Measurements from ENCODE around the gene RASSF9. TPM values are rescaled to one million over a fixed set of nuclear protein-coding genes. Genes with fewer than 3 reads are reported as not detected.

The RASSF9 gene
- total RNA-seq, 1 donor from 2014 or later: 0.68 TPM

- H3K36me3 ChIP-seq (ENCODE audit: insufficient read depth, low read length): no peaks in the 10 kb centered on the region
- peak overlapping the region; percentile 43 for H3K27ac Mint-ChIP-seq (ENCODE audit: unreplicated experiment)
- H3K4me1 Mint-ChIP-seq (ENCODE audit: low read depth, unreplicated experiment): peaks cover 28% of the 10 kb centered on the region
- TF ChIP-seq CTCF (IDR thresholded peaks at IDR 0.05; ENCODE audit: insufficient read depth, low read depth, low read length) (no peak), EZH2 (IDR thresholded peaks at IDR 0.05; ENCODE audit: insufficient read depth, low read length) (no peak)
- no peaks in the 10 kb centered on the region for H3K9me3 Mint-ChIP-seq (ENCODE audit: unreplicated experiment)
- FAIRE-seq (peak; percentile 84), DNase-seq (ENCODE audit: low read depth) (peak; percentile 88)
- no peaks in the 10 kb centered on the region for H3K79me2 ChIP-seq (ENCODE audit: insufficient read depth, low read length)
- H3K36me3 Mint-ChIP-seq (ENCODE audit: low read depth, unreplicated experiment): no peaks in the 10 kb centered on the region
- H3K4me3 Mint-ChIP-seq (ENCODE audit: unreplicated experiment): peak overlapping the region; percentile 3
- no peak overlapping the region for H3K9ac ChIP-seq (ENCODE audit: low read length)
- H2AFZ ChIP-seq (ENCODE audit: low read depth, low read length): no peak overlapping the region
- peak overlapping the region; percentile 62 for H3K27ac ChIP-seq (ENCODE audit: low read depth, low read length)
- H4K20me1 ChIP-seq (ENCODE audit: insufficient read depth, low read length): no peaks in the 10 kb centered on the region
- no peaks in the 10 kb centered on the region for H3K27me3 Mint-ChIP-seq (ENCODE audit: low read depth, unreplicated experiment)
- H3K4me1 ChIP-seq (ENCODE audit: insufficient read depth, low read length): peaks cover 20% of the 10 kb centered on the region
- H3K9me3 ChIP-seq (ENCODE audit: insufficient read depth, low read depth, low read length): no peaks in the 10 kb centered on the region
- no peaks in the 10 kb centered on the region for H3K27me3 ChIP-seq (ENCODE audit: insufficient read depth, low read length)
- H3K4me3 ChIP-seq (ENCODE audit: insufficient read depth, low read depth, low read length): peak overlapping the region; percentile 19
- peak overlapping the region; percentile 63 for H3K4me2 ChIP-seq (ENCODE audit: low read length)
Measured at GRCh38 chr12:85804663-85805062, 31.5 kb downstream of the RASSF9 start.

GRCh38 chr12:85803923-85804322, 32.3 kb downstream of the RASSF9 start:
- no peak for DNase-seq (ENCODE audit: low read depth)
- Mint-ChIP-seq H3K27ac (ENCODE audit: unreplicated experiment) (peak overlapping the region; percentile 12), H3K27me3 (ENCODE audit: low read depth, unreplicated experiment) (no peaks in the 10 kb centered on the region), H3K4me1 (ENCODE audit: low read depth, unreplicated experiment) (peaks cover 28% of the 10 kb centered on the region), H3K36me3 (ENCODE audit: low read depth, unreplicated experiment) (no peaks in the 10 kb centered on the region), H3K9me3 (ENCODE audit: unreplicated experiment) (no peaks in the 10 kb centered on the region), H3K4me3 (ENCODE audit: unreplicated experiment) (no peak overlapping the region)
- no peak overlapping the region for H3K9ac ChIP-seq (ENCODE audit: low read length)
- H3K27ac ChIP-seq (ENCODE audit: low read depth, low read length): no peak overlapping the region
- no peak overlapping the region for H3K4me3 ChIP-seq (ENCODE audit: insufficient read depth, low read depth, low read length)
- H3K36me3 ChIP-seq (ENCODE audit: insufficient read depth, low read length): no peaks in the 10 kb centered on the region
- TF ChIP-seq EZH2 (IDR thresholded peaks at IDR 0.05; ENCODE audit: insufficient read depth, low read length) (no peak), CTCF (IDR thresholded peaks at IDR 0.05; ENCODE audit: insufficient read depth, low read depth, low read length) (no peak)
- H3K9me3 ChIP-seq (ENCODE audit: insufficient read depth, low read depth, low read length): no peaks in the 10 kb centered on the region
- no peak overlapping the region for H3K4me2 ChIP-seq (ENCODE audit: low read length)
- no peak overlapping the region for H2AFZ ChIP-seq (ENCODE audit: low read depth, low read length)
- H3K4me1 ChIP-seq (ENCODE audit: insufficient read depth, low read length): peaks cover 20% of the 10 kb centered on the region
- H3K79me2 ChIP-seq (ENCODE audit: insufficient read depth, low read length): no peaks in the 10 kb centered on the region
- no peak for FAIRE-seq
- H3K27me3 ChIP-seq (ENCODE audit: insufficient read depth, low read length): no peaks in the 10 kb centered on the region
- H4K20me1 ChIP-seq (ENCODE audit: insufficient read depth, low read length): no peaks in the 10 kb centered on the region

- no peak overlapping the region for H2AFZ ChIP-seq (ENCODE audit: low read depth, low read length)
- DNase-seq (ENCODE audit: low read depth) (no peak), FAIRE-seq (no peak)
- H3K79me2 ChIP-seq (ENCODE audit: insufficient read depth, low read length): no peaks in the 10 kb centered on the region
- Mint-ChIP-seq H3K36me3 (ENCODE audit: low read depth, unreplicated experiment) (no peaks in the 10 kb centered on the region), H3K27ac (ENCODE audit: unreplicated experiment) (peak overlapping the region; percentile 93), H3K4me1 (ENCODE audit: low read depth, unreplicated experiment) (peaks cover 28% of the 10 kb centered on the region), H3K9me3 (ENCODE audit: unreplicated experiment) (no peaks in the 10 kb centered on the region), H3K4me3 (ENCODE audit: unreplicated experiment) (no peak overlapping the region), H3K27me3 (ENCODE audit: low read depth, unreplicated experiment) (no peaks in the 10 kb centered on the region)
- no peak for TF ChIP-seq CTCF (IDR thresholded peaks at IDR 0.05; ENCODE audit: insufficient read depth, low read depth, low read length)
- TF ChIP-seq EZH2 (IDR thresholded peaks at IDR 0.05; ENCODE audit: insufficient read depth, low read length): no peak
- no peak overlapping the region for H3K4me3 ChIP-seq (ENCODE audit: insufficient read depth, low read depth, low read length)
- H3K4me2 ChIP-seq (ENCODE audit: low read length): no peak overlapping the region
- no peaks in the 10 kb centered on the region for H3K27me3 ChIP-seq (ENCODE audit: insufficient read depth, low read length)
- H3K27ac ChIP-seq (ENCODE audit: low read depth, low read length): no peak overlapping the region
- H3K9me3 ChIP-seq (ENCODE audit: insufficient read depth, low read depth, low read length): no peaks in the 10 kb centered on the region
- H4K20me1 ChIP-seq (ENCODE audit: insufficient read depth, low read length): no peaks in the 10 kb centered on the region
- peaks cover 20% of the 10 kb centered on the region for H3K4me1 ChIP-seq (ENCODE audit: insufficient read depth, low read length)
- no peaks in the 10 kb centered on the region for H3K36me3 ChIP-seq (ENCODE audit: insufficient read depth, low read length)
- no peak overlapping the region for H3K9ac ChIP-seq (ENCODE audit: low read length)
Measured at GRCh38 chr12:85803231-85803630, 33.0 kb downstream of the RASSF9 start.
